Fibroblast of villous mesenchyme (primary cell): ENCODE results near the gene KDM7A. TPM values are rescaled to one million over a fixed set of nuclear protein-coding genes. Genes with fewer than 3 reads are reported as not detected.

Experiments
- DNase-seq: peaks from one replicate; pipeline ENCODE4 v3.0.0-alpha.2; 2010; ENCODE audit warnings: low read depth
- H3K4me3 ChIP-seq: 2 replicates; pipeline ENCODE4 v1.5.1; 2011; ENCODE audit warnings: low read depth, mild to moderate bottlenecking, low read length
- CTCF ChIP-seq: IDR thresholded peaks from 2 replicates; pipeline ENCODE4 v1.5.1; 2012; ENCODE audit warnings: low read depth, mild to moderate bottlenecking, low read length; ENCODE audit not compliant: insufficient read depth
- total RNA-seq: library from RNA; depleted of rRNA; stranded (reverse); fragments of >200 nt; gene quantifications from 2 replicates; pipeline ENCODE4 v1.2.3, GENCODE V29; 2012

Gene KDM7A
- total RNA-seq, 1 donor: 3.9 TPM

GRCh38 chr7:140218656-140219055 is 41.9 kb upstream of the KDM7A start:
- H3K4me3 ChIP-seq: no peak overlapping the region
- no peak for DNase-seq
- TF ChIP-seq CTCF: no peak

- no peak for DNase-seq
- TF ChIP-seq CTCF: no peak
- no peak overlapping the region for H3K4me3 ChIP-seq
Measured at GRCh38 chr7:140217750-140218501, 41.1 kb upstream of the KDM7A start.

- DNase-seq: no peak
- no peak overlapping the region for H3K4me3 ChIP-seq
- no peak for TF ChIP-seq CTCF
Measured at GRCh38 chr7:140215281-140215680, 38.5 kb upstream of the KDM7A start.

DNA sequence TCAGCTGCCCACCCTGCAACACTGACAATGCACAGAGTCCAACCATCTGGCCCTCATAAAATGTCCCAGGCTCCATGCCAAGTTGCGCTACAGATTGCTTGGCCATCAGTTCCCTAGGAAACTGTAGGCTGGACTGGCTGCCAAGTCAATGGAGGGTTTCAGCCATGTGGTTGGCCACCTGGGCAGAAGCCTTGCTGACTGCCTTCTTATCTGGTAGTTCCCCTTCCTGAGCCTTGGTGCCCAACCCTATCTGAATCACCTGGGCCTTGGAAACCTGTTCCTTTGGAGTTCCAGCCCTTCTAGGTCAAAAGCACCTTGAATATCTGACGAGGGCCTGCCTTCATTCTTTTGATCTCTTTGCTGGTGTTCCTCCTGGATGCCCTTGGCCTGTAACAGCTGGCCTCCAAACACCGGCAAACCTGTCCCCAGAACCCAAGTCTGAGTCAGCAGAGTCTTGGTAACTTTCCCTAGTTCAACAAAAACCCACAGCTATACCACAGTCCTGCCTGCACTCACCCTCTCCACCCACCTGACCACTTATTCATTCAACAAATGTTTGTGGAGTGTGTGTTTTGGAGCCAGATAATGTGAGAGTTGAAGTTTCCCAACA is 37.4 kb upstream of the KDM7A start:
- peak; percentile 16 for DNase-seq
- no peak overlapping the region for H3K4me3 ChIP-seq
- no peak for TF ChIP-seq CTCF

DNA sequence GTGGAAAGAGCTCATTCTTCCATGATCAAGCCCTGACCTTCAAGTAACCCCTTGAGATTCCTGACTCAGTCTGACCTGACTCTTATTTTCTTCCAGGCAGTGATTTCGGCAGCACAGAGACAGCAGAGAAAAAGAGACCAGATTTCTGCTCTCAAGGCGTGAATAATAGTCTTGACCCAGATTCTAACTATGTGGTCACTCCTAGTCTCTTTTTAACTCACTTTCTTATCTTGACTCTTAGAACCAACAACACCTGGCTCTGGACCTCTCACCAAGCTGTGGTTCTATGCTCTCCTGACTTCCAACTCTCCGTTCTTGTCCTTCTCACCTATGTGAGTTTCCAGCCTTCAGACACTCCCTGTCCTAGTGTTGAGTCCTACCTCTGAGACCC is 36.9 kb upstream of the KDM7A start:
- TF ChIP-seq CTCF: no peak
- H3K4me3 ChIP-seq: no peak overlapping the region
- DNase-seq: no peak

GRCh38 chr7:140212100-140212881 is 35.5 kb upstream of the KDM7A start:
- no peak for TF ChIP-seq CTCF
- no peak for DNase-seq
- no peak overlapping the region for H3K4me3 ChIP-seq
